ENCODE data around the gene CSMD2.

- TF ChIP-seq CTCF (conservative IDR thresholded peaks at IDR 0.05), result peak; percentile 47
- no peak for TF ChIP-seq EZH2 (IDR thresholded peaks at IDR 0.05; ENCODE audit: low read depth)
These were observed 150.9 kb downstream of the CSMD2 start for GRCh38 chr1:34013958-34014737.

All from PC-9 (cell line).